ENCODE data around the gene ACOX1. TPM values are rescaled to one million over a fixed set of nuclear protein-coding genes. Genes with fewer than 3 reads are reported as not detected.

The ACOX1 gene
- total and polyA plus RNA-seq, 2 of the 13 experiments (the other 11 are each of a cell fraction or from before 2014, with no cell fraction given) = 86.4 to 120 TPM

DNA sequence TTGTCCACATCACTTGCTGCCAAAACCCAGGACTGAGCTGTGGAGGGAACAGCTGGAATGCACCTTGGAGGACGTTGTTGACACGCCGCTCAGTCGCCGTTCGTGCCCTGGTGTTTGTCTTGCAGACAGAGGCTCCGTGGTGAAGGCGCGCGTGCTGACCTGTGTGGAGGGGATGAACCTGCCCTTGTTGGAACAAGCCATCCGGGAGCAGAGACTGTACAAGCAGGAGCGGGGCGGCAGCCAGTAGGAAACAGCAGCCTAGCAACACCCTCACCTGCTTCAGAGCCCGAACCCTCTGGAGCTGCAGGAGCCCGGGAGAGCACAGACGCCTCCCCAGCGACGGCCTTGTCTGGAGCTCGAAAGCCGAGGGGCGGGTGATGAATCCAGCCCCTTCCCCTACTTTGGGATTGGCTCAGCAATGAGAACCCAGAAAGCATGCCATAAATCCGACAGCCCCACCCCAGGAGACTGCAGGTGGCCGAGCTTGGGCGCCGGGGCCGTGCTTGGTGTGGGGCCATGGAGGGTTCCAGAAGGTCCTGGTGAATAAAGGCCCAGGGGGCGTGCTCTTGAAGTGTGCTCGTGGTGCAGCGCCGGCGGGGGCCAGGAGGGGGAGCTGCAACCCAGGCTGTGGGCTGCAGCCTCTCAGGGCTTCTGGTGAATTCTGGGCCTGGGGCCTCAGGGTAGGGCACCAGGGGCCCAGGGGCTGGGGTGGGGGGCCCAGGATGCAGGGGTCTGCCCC is 21.2 kb upstream of the ACOX1 start (continued):
- TF ChIP-seq, protein P1, sequence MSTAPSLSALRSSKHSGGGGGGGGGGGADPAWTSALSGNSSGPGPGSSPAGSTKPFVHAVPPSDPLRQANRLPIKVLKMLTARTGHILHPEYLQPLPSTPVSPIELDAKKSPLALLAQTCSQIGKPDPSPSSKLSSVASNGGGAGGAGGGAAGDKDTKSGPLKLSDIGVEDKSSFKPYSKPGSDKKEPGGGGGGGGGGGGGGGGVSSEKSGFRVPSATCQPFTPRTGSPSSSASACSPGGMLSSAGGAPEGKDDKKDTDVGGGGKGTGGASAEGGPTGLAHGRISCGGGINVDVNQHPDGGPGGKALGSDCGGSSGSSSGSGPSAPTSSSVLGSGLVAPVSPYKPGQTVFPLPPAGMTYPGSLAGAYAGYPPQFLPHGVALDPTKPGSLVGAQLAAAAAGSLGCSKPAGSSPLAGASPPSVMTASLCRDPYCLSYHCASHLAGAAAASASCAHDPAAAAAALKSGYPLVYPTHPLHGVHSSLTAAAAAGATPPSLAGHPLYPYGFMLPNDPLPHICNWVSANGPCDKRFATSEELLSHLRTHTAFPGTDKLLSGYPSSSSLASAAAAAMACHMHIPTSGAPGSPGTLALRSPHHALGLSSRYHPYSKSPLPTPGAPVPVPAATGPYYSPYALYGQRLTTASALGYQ (CRISPR knock-in tag; IDR thresholded peaks at IDR 0.05) = no peak
- TF ChIP-seq, protein P2, sequence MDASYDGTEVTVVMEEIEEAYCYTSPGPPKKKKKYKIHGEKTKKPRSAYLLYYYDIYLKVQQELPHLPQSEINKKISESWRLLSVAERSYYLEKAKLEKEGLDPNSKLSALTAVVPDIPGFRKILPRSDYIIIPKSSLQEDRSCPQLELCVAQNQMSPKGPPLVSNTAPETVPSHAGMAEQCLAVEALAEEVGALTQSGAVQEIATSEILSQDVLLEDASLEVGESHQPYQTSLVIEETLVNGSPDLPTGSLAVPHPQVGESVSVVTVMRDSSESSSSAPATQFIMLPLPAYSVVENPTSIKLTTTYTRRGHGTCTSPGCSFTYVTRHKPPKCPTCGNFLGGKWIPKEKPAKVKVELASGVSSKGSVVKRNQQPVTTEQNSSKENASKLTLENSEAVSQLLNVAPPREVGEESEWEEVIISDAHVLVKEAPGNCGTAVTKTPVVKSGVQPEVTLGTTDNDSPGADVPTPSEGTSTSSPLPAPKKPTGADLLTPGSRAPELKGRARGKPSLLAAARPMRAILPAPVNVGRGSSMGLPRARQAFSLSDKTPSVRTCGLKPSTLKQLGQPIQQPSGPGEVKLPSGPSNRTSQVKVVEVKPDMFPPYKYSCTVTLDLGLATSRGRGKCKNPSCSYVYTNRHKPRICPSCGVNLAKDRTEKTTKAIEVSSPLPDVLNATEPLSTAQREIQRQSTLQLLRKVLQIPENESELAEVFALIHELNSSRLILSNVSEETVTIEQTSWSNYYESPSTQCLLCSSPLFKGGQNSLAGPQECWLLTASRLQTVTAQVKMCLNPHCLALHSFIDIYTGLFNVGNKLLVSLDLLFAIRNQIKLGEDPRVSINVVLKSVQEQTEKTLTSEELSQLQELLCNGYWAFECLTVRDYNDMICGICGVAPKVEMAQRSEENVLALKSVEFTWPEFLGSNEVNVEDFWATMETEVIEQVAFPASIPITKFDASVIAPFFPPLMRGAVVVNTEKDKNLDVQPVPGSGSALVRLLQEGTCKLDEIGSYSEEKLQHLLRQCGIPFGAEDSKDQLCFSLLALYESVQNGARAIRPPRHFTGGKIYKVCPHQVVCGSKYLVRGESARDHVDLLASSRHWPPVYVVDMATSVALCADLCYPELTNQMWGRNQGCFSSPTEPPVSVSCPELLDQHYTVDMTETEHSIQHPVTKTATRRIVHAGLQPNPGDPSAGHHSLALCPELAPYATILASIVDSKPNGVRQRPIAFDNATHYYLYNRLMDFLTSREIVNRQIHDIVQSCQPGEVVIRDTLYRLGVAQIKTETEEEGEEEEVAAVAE (CRISPR knock-in tag; IDR thresholded peaks at IDR 0.05; ENCODE audit: borderline replicate concordance) = peak; percentile 61; the same call in 1 of the 2 replicates
- TF ChIP-seq, protein P3, sequence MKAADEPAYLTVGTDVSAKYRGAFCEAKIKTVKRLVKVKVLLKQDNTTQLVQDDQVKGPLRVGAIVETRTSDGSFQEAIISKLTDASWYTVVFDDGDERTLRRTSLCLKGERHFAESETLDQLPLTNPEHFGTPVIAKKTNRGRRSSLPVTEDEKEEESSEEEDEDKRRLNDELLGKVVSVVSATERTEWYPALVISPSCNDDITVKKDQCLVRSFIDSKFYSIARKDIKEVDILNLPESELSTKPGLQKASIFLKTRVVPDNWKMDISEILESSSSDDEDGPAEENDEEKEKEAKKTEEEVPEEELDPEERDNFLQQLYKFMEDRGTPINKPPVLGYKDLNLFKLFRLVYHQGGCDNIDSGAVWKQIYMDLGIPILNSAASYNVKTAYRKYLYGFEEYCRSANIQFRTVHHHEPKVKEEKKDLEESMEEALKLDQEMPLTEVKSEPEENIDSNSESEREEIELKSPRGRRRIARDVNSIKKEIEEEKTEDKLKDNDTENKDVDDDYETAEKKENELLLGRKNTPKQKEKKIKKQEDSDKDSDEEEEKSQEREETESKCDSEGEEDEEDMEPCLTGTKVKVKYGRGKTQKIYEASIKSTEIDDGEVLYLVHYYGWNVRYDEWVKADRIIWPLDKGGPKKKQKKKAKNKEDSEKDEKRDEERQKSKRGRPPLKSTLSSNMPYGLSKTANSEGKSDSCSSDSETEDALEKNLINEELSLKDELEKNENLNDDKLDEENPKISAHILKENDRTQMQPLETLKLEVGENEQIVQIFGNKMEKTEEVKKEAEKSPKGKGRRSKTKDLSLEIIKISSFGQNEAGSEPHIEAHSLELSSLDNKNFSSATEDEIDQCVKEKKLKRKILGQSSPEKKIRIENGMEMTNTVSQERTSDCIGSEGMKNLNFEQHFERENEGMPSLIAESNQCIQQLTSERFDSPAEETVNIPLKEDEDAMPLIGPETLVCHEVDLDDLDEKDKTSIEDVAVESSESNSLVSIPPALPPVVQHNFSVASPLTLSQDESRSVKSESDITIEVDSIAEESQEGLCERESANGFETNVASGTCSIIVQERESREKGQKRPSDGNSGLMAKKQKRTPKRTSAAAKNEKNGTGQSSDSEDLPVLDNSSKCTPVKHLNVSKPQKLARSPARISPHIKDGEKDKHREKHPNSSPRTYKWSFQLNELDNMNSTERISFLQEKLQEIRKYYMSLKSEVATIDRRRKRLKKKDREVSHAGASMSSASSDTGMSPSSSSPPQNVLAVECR (CRISPR knock-in tag; IDR thresholded peaks at IDR 0.05; ENCODE audit: borderline replicate concordance) = peak; percentile 71
- TF ChIP-seq, protein P4, sequence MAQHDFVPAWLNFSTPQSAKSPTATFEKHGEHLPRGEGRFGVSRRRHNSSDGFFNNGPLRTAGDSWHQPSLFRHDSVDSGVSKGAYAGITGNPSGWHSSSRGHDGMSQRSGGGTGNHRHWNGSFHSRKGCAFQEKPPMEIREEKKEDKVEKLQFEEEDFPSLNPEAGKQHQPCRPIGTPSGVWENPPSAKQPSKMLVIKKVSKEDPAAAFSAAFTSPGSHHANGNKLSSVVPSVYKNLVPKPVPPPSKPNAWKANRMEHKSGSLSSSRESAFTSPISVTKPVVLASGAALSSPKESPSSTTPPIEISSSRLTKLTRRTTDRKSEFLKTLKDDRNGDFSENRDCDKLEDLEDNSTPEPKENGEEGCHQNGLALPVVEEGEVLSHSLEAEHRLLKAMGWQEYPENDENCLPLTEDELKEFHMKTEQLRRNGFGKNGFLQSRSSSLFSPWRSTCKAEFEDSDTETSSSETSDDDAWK (CRISPR knock-in tag; IDR thresholded peaks at IDR 0.05) = no peak
- TF ChIP-seq ZNF614 (CRISPR knock-in tag; IDR thresholded peaks at IDR 0.05; ENCODE audit: borderline replicate concordance) (no peak), ZNF333 (CRISPR knock-in tag; IDR thresholded peaks at IDR 0.05; ENCODE audit: borderline replicate concordance) (no peak), ZNF33B (CRISPR knock-in tag; IDR thresholded peaks at IDR 0.05) (no peak; the same call in 1 of the 2 replicates), SALL2 (CRISPR knock-in tag; IDR thresholded peaks at IDR 0.05) (no peak), ARNTL (CRISPR knock-in tag; IDR thresholded peaks at IDR 0.05) (no peak), ZNF780A (CRISPR knock-in tag; IDR thresholded peaks at IDR 0.05) (no peak), ELF4 (CRISPR knock-in tag; IDR thresholded peaks at IDR 0.05; ENCODE audit: borderline replicate concordance) (no peak), POLR2AphosphoS5 (IDR thresholded peaks at IDR 0.05; ENCODE audit: low read depth, low read length) (no peak), ZFY (CRISPR knock-in tag; IDR thresholded peaks at IDR 0.05) (0 out of 2 replicates have a peak, but pooled peaks have one; percentile 57), NBN (conservative IDR thresholded peaks at IDR 0.05) (no peak)
- TF ChIP-seq, protein P5, sequence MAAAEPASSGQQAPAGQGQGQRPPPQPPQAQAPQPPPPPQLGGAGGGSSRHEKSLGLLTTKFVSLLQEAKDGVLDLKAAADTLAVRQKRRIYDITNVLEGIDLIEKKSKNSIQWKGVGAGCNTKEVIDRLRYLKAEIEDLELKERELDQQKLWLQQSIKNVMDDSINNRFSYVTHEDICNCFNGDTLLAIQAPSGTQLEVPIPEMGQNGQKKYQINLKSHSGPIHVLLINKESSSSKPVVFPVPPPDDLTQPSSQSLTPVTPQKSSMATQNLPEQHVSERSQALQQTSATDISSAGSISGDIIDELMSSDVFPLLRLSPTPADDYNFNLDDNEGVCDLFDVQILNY (CRISPR knock-in tag; conservative IDR thresholded peaks at IDR 0.05) = 0 out of 2 replicates have a peak, but pooled peaks have one; percentile 14
